KMS-11 (cell line): Measurements from ENCODE around the gene ZNF548.
A peak's percentile ranks its signal among the peaks of the same experiment; 100 is the strongest.

ENCODE experiments used
- H2AFZ ChIP-seq: fragments of 200-600 bp; sonication (generic); 2 replicates; pipeline ENCODE4 v1.6.1; 2016; ENCODE audit warnings: antibody characterized with exemption, mixed run types, low read depth
- H3K27ac ChIP-seq: fragments of 200-600 bp; sonication (generic); 2 replicates; pipeline ENCODE4 v1.6.1; 2016; ENCODE audit warnings: mild to moderate bottlenecking, mixed run types
- H3K27me3 ChIP-seq: fragments of 200-600 bp; sonication (generic); 2 replicates; pipeline ENCODE4 v1.6.1; 2017; ENCODE audit warnings: mild to moderate bottlenecking, low read depth, mixed run types, moderate library complexity; ENCODE audit not compliant: insufficient read depth
- H3K36me3 ChIP-seq: fragments of 200-600 bp; sonication (generic); 2 replicates; pipeline ENCODE4 v1.6.1; 2017; ENCODE audit warnings: mild to moderate bottlenecking, mixed run types; ENCODE audit not compliant: insufficient read depth
- H3K4me1 ChIP-seq: fragments of 200-600 bp; sonication (generic); 2 replicates; pipeline ENCODE4 v1.6.1; 2016; ENCODE audit warnings: mild to moderate bottlenecking, low read depth, mixed run types; ENCODE audit not compliant: poor library complexity, severe bottlenecking
- H3K4me2 ChIP-seq: fragments of 200-600 bp; sonication (generic); 2 replicates; pipeline ENCODE4 v1.7.0; 2016; ENCODE audit warnings: mild to moderate bottlenecking, mixed run types
- H3K4me3 ChIP-seq: fragments of 200-600 bp; sonication (generic); IDR thresholded peaks from 2 replicates; pipeline ENCODE4 v1.6.1; 2017; ENCODE audit warnings: low read depth, low read length, mixed read lengths; ENCODE audit not compliant: insufficient read depth
- H3K79me2 ChIP-seq: fragments of 200-600 bp; sonication (generic); 2 replicates; pipeline ENCODE4 v1.6.1; 2016; ENCODE audit warnings: low read depth, mixed run types; ENCODE audit not compliant: insufficient read depth
- H3K9ac ChIP-seq: fragments of 200-600 bp; sonication (generic); 2 replicates; pipeline ENCODE4 v1.6.1; 2016; ENCODE audit warnings: mild to moderate bottlenecking, mixed run types
- H4K20me1 ChIP-seq: fragments of 200-600 bp; sonication (generic); 2 replicates; pipeline ENCODE4 v1.6.1; 2016; ENCODE audit warnings: mild to moderate bottlenecking, mixed run types; ENCODE audit not compliant: insufficient read depth
- CTCF ChIP-seq: fragments of 200-600 bp; sonication (generic); conservative IDR thresholded peaks from 2 replicates; pipeline ENCODE4 v1.6.1; 2017; ENCODE audit warnings: low read depth, mild to moderate bottlenecking, antibody characterized with exemption, low read length, moderate library complexity, mixed read lengths

Gene ZNF548

GRCh38 chr19:57403737-57404563 is 14.3 kb downstream of the ZNF548 start:
- H3K36me3 ChIP-seq: no peaks in the 10 kb centered on the region
- no peaks in the 10 kb centered on the region for H4K20me1 ChIP-seq
- H2AFZ ChIP-seq: no peak overlapping the region
- no peaks in the 10 kb centered on the region for H3K27me3 ChIP-seq
- no peak overlapping the region for H3K4me3 ChIP-seq
- no peak overlapping the region for H3K9ac ChIP-seq
- no peak overlapping the region for H3K27ac ChIP-seq
- H3K4me1 ChIP-seq: no peaks in the 10 kb centered on the region
- H3K79me2 ChIP-seq: no peaks in the 10 kb centered on the region
- no peak for TF ChIP-seq CTCF
- no peak overlapping the region for H3K4me2 ChIP-seq

GRCh38 chr19:57406516-57407123 is 17.0 kb downstream of the ZNF548 start:
- Histone ChIP-seq H3K4me3 (no peak overlapping the region), H3K4me2 (no peak overlapping the region), H2AFZ (no peak overlapping the region), H4K20me1 (no peaks in the 10 kb centered on the region), H3K27me3 (no peaks in the 10 kb centered on the region), H3K79me2 (peaks cover 6% of the 10 kb centered on the region; the same call in 1 of the 2 replicates), H3K36me3 (no peaks in the 10 kb centered on the region), H3K27ac (no peak overlapping the region), H3K9ac (no peak overlapping the region), H3K4me1 (peaks cover 5% of the 10 kb centered on the region)
- TF ChIP-seq CTCF: peak; percentile 57

DNA sequence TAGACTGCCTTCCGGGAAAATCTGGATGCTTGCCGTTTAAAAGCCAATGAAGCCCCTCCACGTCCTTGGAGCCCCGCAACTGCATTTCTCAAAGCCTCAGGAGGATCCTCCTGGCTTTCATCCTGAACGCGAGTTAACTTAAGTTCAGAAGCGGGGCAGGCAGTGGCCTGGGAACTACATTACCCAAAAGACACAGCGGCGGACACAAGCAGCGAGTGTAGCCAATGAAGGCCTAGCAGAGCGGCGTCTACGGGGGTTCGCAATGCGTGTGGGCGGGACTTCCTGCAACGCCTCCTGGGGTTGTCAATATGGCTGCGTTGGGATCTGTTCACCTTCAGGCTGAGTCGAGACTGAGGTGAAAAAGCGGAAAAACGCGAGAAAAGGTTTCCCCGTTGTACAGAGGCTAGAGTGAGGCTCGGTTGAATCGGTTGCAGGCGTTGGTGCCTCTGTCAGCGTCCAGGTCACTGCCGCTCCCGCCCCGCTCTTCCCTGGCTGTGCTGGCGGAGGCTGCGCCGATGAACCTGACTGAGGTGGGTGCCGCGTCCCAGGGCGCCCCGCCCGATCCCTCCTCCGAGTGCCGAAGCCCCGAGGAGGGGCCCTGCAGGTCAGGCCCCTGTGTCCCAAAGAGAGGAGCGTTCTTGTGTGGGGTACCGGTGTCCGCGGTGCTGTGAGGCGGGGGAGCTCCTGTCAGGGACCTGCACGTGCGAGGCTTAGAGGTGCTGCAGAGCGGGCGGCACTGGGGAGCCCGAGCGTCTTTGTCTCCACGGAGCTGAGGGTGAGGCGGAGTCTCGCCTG is 21.4 kb downstream of the ZNF548 start, which contains the start of gene ZNF17:
TSS of gene ZNF17 (plus strand) at position 285 of the 795 bp plus-strand sequence. CDS start 2,455 bp downstream, outside the sequence.
- Histone ChIP-seq H3K27me3 (no peaks in the 10 kb centered on the region), H3K4me2 (peak within 1 kb of the TSS; percentile 93), H2AFZ (peak within 1 kb of the TSS; percentile 80), H3K4me3 (peak within 1 kb of the TSS; percentile 33), H3K27ac (no peak within 1 kb of the TSS; the same call in 1 of the 2 replicates), H4K20me1 (no peaks in the 10 kb centered on the region), H3K9ac (peak within 1 kb of the TSS; percentile 54; the same call in 1 of the 2 replicates), H3K36me3 (0 out of 2 replicates have a peak, but pooled peaks cover 3% of the 10 kb centered on the region), H3K4me1 (peaks cover 11% of the 10 kb centered on the region), H3K79me2 (peaks cover 13% of the 10 kb centered on the region; the same call in 1 of the 2 replicates)
- TF ChIP-seq CTCF: no peak

- H3K4me3 ChIP-seq: no peak overlapping the region
- H3K27me3 ChIP-seq: no peaks in the 10 kb centered on the region
- peaks cover 33% of the 10 kb centered on the region; the same call in 1 of the 2 replicates for H3K36me3 ChIP-seq
- no peak overlapping the region for H3K4me2 ChIP-seq
- no peak overlapping the region for H2AFZ ChIP-seq
- H3K79me2 ChIP-seq: no peaks in the 10 kb centered on the region
- H3K4me1 ChIP-seq: no peaks in the 10 kb centered on the region
- no peak overlapping the region for H3K9ac ChIP-seq
- H4K20me1 ChIP-seq: no peaks in the 10 kb centered on the region
- TF ChIP-seq CTCF: no peak
- H3K27ac ChIP-seq: no peak overlapping the region
Observed at GRCh38 chr19:57419439-57419838, 29.8 kb downstream of the ZNF548 start.
